Fibroblast of skin of abdomen (primary cell): ENCODE results near the gene UROS.

Experiments used
- DNase-seq: peaks from one replicate; pipeline ENCODE4 v3.0.0-alpha.2; 2013

UROS gene

DNA sequence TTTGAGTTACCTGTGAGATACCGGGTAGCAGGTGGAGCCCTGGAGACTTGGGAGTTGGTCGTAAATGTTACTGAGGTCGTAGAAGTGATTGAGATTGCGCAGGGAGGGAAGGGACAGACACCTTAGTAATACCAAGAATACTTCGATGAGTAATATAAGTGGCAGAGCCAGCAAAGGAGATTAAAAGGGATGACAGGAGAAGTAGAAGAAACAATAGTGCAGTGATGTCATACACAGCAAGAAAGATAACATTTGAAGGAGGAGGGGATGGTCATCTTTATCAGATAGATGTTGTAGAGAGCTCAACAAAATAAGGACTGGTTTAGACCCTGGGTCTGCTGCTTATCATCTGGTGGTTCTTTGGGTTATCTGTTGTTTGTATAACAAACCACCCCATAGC, 5.3 kb upstream of the UROS start:
- no peak for DNase-seq

DNA sequence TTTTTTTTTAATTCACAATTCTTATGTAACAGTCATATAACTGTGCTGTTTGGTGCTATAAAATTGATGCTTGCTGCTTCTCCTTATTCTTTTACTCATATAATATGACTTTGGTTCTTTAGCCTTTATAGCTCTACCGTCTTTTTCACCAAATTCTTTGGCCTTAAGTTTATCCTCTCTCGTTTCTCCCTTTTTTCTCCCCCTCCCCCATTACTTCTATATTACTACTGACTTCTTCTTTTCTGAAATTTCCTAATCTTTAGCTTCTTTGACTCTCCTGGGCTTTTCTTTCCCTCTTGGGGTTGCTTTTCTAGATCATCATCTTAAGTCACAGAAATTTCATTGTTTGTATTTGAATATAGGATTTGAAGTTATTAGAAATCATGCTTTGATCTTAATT, 4.1 kb upstream of the UROS start:
- no peak for DNase-seq

- DNase-seq = peak; percentile 41
Measured at GRCh38 chr10:125824736-125825135, 1.7 kb upstream of the UROS start.

DNA sequence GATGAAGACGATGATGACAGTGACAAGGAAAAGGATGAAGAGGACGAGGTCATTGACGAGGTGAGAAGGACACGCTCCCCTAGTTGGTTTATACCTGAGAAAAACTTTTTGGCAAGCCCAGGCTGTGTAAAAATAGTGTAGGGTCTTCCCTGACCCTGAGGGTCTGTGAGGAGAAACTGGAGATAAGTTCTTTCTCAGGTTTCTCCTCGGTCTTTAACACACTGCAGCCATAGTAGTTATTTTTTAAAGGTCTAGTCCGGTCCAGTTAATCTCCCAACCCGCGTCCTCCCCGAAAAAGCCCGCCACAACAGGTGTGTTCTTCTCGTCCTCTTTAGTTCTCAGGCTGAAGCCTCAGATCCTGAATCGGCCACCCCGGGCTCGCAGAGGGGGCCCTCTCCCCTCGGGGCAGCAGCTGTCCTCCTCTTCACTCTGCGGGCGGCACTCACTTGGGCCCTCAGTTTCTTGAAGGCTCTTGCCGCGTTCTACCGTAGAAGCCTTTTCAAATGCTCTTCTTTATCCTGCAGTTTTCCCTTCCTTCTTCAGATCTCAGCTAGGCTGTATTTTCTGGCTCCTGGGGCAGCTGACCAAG, 699 bp upstream of the UROS start:
- no peak for DNase-seq

DNA sequence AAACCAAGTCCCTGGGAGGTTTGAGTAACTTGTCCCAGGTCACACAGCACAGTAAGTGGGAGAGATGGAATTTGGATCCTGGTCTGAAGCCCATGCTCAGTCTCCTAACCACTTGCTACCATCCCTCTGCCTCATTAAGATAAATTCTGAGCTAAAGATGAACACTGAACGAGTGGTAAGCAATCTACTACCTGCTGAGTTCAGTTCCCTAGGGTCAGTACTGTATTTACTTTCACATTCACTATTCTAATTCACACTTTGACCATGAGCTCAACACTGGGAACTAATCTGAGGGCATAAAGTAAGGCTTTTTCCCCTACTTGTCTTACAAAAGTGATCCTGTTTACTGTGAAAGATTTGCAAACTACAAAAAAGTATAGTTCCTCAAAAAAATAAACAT, 2.4 kb downstream of the UROS start:
- no peak for DNase-seq

DNA sequence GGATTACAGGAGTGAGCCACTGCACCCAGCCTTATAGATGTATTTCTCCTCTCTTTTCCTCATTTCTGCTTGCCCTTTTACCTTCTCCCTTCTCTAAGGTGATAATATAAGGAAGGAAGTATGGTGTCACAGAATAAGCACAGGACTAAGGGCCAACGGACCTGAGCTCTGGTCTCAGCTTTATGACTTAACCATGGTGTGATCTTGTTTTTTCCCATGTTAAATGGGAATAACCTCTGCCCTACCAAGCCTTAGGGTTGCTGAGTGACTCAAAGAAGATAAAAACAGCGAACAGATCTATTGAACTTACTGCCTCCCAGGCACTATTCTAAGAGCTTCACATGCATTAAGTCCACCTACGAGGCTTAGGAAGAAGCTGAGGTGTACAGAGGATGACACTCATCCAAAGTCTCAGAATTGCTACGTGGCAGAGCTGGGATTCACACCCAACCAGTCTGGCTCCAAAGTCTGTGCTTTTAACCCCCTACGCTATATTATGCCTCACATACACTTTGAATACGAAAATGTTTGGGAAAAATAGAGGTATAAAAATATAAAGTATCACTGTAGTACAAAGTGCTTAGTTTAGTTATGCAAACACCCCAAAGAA, 5.6 kb downstream of the UROS start:
- DNase-seq = no peak

GRCh38 chr10:125816548-125816947, 6.5 kb downstream of the UROS start:
- no peak for DNase-seq

- DNase-seq = no peak
Measured at GRCh38 chr10:125815764-125816163, 7.3 kb downstream of the UROS start.

GRCh38 chr10:125812128-125812750, 10.8 kb downstream of the UROS start:
- peak; percentile 74 for DNase-seq

GRCh38 chr10:125811251-125811650, 11.8 kb downstream of the UROS start:
- peak; percentile 46 for DNase-seq

GRCh38 chr10:125808047-125808446, 15.0 kb downstream of the UROS start:
- no peak for DNase-seq

DNA sequence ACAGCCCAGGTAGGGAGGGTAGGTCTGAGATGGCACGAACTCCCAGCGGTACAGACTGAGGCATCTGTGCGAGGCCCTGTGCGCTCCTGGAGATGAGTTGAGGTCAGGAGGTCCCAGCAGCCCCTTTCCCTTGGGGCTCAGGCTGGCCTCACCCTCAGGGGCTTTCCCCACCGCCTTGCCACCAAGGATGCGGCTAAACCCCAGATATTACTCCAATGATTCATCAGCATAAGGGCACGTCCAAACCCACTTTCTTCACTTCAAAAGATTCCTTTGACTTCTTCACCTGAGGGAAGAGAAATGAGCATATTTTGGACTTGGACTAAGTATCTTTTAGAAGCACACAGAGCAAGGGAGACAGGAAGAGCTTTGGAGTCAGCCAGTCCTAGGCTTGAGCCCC, 20.3 kb downstream of the UROS start:
- no peak for DNase-seq

DNA sequence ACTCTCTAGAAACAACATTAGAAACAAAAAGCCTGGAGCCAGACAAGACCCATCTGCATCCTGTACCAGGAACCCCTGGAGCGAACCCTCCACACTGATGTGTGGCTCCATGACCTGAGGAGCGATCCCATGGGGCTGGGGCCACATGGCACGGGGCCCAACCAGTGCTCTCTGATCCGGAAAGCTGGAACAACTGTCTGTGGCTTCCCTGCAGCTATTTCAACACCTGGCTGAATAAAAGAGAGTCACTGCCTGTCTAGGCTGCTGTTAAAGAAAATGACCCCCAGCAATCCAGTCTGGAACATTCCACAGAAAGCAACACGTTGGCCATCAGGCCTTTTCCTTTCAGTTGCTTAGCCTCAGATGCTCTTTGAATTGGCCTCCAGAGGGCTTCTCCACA, 20.9 kb downstream of the UROS start:
- DNase-seq = no peak

DNA sequence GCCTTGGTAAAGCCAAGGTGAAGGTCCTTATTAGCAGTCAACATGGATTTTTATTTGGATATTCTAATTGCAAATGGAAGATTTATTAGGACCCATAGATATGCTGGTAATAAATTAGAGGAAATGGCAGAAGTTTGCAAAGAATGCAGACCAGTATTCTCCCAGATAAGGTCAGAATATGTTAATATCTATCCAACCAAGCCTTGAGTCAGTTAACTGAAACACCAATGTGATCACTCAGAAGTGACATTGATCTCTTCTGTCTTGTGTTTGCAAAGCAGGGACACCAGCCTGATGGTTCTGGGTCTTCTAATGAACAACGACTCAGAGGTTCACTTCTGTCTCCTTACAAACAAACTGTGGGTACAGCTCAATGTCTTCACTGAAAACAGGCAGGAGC, 21.5 kb downstream of the UROS start:
- no peak for DNase-seq

GRCh38 chr10:125799451-125800182, 23.4 kb downstream of the UROS start:
- DNase-seq = no peak

DNA sequence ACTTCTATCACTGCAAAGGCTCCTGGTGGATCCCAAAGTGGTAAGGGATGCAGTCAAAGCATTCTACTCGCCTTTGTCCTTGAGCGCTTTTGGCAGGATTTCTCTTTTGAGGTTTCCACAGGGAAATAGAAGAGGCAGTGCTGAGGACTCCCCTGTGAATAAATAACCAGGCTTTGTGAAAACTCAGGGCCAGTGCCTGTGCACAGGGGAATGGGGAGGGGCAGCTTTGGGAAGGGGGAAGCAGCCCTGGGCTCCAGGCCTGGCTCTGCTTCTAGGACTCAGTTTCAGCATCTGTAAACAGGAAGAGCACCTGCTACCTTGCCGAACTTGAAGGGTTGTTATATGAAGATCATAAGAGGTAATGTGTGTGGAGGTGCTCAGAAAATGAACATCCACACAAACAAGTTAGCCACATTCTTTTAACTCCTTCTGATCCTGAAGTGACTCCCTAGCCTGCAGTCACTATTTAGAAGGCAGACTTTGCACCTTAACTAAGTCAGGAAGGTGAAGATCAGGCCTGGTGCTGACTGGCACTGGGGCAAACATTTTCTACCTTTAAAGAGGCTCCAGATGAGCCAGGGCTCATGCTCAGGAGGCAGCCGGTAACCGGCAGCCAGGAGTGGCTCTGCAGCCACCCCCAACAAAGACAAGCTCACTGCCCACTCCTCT, 24.9 kb downstream of the UROS start:
- DNase-seq = no peak

DNA sequence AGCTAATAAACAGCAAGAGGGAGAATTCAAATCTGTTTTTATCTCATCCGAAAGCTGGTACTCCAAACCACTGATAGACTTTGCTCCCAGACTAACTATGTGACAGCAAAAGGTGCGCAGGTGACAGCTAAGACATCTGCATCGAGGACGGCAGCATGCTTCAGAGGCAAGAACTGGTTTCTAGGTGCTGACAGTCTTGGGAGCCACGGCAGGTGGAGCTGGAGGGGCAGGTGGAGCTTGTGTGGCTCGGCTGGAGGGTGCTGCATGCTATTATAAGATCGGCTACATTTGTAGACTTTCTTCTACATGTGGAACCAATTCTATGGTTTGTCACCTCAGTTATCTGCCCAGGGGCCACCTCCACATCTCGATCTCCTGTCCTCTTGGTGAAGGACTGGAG, 25.6 kb downstream of the UROS start:
- no peak for DNase-seq

DNA sequence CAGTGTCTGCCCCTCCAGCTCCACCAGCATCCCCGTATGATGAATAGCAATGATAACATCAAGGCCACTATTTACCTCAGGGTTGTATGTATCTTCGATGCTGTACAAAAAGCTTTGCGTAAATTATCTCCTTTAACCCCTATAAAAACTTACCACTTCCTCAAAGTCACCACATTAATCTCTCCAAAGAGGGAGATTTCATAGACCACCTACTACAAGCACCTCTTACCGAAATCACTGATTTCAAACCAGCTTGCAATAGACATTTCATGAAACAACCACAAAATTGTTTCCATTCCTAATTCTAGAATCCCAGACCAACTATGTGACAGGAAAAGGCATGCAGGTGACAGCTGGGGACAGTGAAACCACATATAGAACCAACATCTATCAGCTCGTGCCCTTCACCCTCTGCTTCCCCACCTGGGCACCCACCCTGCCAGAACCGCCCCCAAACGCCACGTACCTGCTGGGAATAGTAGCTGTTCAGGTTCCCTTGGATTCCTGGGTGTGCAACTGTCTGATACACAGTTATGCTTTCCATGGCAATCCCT, 27.3 kb downstream of the UROS start:
- no peak for DNase-seq

DNA sequence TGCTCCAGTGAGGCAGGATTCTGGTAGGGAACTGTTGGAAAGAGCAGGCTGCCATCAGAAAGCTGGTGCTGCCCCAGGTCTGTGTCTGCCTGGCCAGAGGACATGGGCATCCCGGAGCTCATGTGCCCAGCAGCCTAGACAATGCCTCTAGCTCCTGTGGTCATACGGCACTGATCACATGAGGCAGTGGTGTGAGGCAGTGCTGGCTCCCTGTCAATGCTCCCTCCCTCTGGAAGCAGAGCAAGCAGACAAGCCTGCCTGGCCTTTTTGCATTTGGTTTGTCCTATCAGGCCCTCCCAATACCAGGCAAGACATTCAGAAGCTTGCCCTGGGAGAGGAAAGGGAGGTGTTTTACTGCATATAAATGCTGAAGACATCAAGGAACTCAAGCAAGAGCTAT, 27.9 kb downstream of the UROS start:
- DNase-seq = no peak

- DNase-seq = no peak
Measured at GRCh38 chr10:125792342-125793300, 30.4 kb downstream of the UROS start.

DNA sequence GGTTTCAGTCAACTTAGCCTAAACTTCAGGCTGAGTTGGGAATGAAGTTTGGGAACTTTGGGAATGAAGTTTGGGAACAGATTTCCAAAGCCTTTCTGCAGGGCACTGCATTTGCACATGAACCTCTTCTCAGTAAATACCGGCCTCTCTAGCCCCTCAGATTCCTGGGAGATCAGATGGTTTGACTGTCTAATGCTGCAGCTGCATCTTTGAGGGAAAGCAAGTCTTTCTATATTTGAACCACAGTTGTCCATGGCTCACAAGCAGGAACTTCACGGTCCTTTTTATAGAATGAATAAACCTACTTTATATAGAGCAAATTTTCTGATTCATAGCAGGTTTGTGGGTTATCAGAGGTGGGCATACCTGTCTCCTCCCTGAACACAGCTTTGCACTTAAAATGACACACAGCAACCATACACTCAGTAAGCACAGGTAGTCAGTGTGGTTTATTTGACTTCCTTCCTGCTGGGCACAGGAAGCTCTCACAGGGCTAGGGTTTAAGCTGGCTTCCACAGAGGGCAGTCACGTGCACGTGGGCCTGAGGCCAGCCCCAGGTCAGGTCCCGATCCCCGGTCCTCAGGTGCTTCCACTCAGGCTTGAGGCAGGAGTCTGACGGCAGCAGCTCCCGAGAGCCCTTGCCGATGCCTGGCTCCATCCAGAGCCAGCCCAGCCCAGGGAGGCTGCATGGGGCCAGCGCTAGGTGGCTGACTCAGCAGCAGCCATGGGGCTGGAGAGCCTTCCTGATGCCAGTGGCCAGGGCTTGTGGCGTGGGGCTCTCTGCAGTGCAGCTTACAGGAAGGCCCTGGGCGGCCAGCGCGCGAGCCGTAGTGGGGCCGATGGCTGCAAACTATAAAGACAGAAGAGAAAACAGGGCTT, 34.7 kb downstream of the UROS start:
- DNase-seq = no peak
